Measurements from ENCODE around the gene LMAN2L.

Gene LMAN2L

DNA sequence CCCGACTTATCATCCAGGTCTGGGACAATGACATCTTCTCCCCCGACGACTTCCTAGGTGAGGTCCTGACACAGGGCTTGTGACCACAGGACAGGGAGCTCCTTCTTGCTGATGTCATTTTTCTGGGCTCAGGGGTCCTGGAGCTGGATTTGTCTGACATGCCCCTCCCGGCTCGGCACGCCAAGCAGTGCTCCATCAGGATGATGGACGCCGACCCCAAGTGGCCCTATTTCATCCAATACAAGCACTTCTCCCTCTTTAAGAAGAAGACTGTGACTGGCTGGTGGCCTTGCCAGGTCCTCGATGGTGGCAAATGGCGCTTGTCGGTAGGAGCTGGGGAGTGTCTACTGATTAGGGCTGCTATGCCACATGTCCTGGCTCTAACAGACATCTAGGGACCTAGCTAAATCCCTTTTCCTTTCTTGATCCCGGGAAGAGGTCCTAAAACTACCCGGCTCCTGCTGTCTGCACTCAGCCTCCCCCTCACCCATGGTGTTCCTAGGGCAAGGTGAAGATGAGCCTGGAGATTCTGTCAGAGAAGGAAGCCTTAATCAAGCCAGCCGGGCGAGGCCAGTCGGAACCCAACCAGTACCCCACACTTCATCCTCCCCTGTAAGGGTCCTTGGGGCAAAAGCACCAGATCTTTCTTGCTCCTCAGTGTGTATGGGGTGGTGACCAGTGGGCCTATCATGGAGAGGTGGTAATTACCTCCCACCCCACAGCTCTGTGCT lies 36.7 kb downstream of the LMAN2L start:
- DNase-seq: no peak

DNA sequence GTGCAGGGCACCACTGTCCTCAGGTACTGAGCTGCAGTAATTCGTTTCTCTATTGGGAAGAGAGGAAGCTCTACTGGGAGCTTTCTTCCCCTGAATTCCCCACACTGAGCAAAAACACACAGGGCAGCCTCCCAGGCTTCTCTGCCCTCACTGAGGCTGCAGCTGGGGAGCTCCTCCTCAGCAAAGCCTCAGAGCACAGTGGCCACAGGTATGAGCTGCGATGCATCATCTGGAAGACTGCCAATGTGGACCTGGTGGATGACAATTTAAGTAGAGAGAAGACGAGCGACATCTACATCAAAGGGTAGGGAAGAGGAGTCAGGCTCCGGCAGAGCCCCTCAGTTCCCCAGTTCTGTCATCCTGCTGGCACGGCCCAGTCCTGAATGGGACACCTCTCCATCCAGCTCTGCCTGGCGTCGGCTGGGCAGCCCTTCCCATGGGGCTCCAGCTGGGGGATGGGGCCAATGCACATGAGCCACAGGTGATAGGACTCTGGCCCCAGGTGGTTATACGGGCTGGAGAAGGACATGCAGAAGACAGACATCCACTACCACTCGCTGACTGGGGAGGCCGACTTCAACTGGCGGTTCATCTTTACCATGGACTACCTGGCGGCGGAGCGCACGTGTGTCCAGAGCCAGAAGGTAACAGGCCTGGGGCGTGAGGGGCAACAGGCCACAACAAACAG lies 37.6 kb downstream of the LMAN2L start:
- no peak for DNase-seq

- DNase-seq: no peak
Measured at GRCh38 chr2:96701636-96702035, 38.2 kb downstream of the LMAN2L start.

- DNase-seq: no peak
Measured at GRCh38 chr2:96700086-96700485, 39.8 kb downstream of the LMAN2L start.

DNA sequence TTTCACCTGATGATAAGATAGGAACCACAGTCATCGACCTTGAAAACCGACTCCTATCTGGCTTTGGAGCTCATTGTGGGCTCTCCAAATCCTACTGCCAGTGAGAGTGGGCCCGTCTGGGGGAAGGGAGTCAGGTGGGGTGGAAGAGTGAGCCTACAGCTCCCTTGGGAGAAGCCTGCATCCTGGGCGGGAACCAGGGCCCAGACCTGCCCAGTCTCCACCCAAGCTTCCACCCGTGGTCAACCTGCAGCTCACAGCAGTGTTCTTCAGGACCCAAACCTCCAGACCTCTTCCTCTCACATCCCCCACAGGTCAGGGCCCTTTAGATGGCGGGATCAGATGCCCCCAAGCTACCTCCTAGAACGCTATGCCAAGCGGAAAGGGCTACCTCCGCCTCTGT lies 40.2 kb downstream of the LMAN2L start:
- no peak for DNase-seq

- DNase-seq: no peak
Measured at GRCh38 chr2:96699021-96699420, 40.8 kb downstream of the LMAN2L start.

- no peak for DNase-seq
Measured at GRCh38 chr2:96698221-96698861, 41.5 kb downstream of the LMAN2L start.

DNA sequence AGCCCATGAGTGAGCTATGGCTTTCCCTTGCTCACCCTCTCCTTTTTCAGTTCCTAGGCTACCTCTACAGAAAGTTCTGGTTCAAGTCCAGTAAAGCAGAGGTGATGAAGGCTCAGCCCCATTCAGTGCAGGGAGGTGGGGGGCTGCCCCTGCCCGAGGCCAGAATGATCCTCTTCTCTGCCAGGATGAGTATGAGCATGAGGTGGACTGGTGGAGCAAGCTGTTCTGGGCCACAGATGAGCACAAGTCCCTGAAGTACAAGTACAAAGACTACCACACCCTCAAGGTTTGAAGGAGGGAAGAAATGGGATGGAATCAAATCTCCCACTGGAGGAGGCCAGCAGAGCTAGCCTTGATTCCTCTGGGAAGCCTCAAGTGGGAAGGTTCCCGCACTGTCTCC lies 42.4 kb downstream of the LMAN2L start:
- no peak for DNase-seq

- DNase-seq: no peak
Measured at GRCh38 chr2:96695602-96696001, 44.3 kb downstream of the LMAN2L start.

GRCh38 chr2:96694816-96695455 lies 44.9 kb downstream of the LMAN2L start:
- DNase-seq: no peak

- no peak for DNase-seq
Measured at GRCh38 chr2:96694279-96694678, 45.6 kb downstream of the LMAN2L start.

DNA sequence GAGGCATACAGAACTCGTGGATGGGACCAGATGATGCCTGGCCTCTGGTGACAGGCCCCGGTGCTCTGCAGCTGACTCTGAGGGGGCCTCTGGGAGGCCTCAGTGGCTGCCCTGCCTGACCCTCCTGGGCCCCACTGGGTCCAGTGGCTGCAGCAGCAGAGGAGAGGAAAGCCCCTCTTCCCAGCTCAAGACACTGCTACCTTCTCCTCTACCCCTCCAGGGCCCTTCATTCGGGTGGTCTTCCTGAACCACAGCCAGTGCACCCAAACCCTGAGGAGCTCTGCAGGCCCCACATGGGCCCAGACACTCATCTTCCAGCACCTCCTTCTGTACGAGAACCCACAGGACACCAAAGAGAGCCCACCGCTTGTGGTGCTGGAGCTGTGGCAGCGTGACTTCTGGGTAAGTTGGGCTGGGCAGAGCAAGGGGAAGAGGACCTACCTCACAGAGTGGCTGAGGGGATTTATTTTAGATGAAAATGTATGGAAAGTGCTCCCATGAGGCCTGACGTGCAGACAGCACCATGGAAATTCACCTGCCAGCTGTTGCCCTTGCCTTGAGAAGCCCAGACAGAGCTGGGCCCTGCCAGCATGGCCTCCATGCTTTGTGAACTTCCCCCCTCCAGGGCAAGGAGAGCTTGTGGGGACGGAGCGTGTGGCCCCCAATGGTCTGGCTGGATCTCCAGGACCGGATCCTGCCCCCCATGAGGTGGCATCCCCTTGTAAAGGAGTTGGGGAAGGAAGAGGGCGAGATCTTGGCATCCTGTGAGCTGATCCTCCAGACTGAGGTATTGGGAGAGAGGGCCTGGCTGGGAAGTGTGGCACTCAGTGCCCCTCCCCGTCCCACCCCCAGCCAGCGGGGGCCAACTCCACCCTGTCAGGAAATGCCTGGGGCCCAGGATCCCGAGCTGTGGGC lies 46.3 kb downstream of the LMAN2L start:
- DNase-seq: no peak

DNA sequence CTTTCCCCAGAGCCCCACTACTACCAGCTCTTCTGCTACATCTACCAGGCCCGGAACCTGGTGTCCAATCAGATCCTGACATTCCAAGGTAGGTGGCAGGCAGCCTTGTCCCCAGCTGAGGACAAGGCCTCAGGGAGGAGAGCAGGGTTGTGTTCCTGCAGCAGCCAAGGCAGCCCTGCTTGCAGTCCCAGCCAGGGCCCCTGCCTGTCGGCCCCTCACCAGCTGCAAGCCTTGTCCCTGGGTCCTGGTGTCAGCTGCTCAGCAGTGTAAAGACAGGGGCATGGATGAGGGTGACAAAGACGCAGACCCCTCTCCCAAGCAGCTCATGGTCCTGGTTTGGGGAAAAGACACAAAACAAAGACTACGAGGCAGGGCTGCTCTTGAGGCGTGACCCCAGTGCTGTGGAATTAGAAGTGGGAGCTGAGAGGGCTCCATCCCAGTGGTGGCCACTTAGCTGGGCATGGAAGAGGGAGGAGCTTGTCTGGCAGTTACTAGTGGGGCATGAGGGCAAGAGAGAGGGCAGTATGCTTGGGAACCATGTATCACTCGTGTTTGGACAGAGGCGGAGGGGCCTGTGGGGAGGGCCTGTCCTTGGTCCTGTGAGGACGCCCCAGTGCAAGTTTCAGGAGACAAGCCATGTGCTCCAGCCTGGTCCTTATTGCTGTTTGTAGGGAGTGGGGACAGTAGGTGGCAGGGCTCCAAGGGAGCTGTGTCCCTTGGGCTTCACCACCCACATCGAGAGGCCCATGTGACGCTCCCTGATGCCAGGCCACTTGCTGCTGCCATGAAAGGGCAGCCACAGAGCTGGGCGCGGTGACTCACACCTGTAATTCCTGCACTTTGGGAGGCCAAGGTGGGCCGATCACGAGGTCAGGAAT lies 47.5 kb downstream of the LMAN2L start:
- DNase-seq: no peak

GRCh38 chr2:96691022-96691612 lies 48.7 kb downstream of the LMAN2L start:
- DNase-seq: no peak

GRCh38 chr2:96690306-96691021 lies 49.4 kb downstream of the LMAN2L start:
- DNase-seq: no peak

DNA sequence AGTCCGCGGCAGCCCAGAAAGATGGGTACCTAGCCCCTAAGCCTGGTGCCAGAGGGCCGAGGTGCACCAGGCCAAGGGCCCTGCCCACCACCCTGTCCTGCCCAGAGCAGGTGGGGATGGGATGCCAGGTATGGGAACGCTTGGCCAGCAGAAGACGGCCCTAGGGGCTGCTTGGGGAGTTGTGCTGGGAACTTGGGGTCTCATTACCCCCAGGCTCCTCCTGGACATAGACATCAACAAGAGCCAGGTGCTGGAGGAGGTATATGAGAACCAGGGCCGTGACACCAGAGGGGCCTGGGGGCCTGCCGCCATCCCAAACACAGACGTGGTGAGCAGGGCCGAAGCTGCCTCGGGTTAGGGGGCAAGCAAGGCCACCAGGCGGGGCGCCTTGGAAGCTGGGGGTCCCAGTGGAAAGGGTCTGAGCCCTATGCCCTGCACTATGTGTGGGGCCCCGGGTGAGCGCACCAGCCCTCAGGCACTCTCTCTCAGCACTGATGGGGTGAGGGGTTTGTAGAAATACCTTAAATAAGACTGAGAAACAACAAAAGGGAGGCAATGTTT lies 50.4 kb downstream of the LMAN2L start:
- no peak for DNase-seq

- DNase-seq: no peak
Measured at GRCh38 chr2:96688649-96689430, 51.0 kb downstream of the LMAN2L start.

DNA sequence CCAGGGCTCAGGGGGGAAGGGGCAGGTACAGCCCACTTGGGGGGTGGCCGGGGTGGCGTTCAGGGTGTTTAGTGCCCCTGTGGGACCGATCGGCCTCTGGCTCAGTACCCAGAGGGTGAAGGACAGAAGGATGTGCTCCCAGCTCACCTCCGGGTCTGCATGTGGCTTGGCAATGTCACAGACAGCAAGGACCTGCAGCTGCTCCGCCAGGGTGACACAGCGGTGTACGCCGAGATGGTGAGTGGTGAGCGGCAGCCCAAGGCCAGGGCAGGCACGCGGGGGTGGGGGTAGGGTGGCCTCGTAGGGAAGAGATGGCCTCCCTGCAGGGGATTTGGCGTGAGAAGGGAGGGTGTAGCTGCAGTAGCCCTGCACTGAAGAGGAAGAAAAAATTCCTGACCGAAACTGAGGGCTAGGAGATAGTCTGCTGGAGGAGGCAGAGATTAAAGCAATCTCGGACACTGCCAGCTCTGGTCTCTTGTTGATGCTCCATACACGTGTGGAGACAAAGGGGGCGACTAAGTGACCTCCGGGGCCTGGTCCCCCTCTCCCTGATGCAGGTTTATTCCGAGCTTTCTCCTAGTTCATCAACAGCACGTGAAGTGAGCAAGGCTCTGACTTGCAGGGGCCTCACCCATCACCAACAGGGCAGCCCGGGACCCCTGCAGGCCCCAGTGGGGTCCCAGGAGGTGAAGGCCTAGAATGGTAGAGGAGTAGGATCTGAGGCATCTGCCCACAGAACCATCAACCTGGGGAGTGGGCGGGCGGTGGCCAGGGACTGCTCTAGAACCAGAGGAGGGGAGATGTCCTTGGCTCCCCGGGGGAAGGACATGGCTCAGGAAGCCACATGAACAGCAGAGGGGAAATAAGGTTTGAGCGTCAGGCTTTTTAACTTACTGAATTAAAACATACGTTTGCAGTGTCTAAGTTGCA lies 51.9 kb downstream of the LMAN2L start:
- DNase-seq: no peak

Data from NCI-H1048 (cell line).